ENCODE results near the gene PLK3. TPM values are rescaled to one million over a fixed set of nuclear protein-coding genes. Genes with fewer than 3 reads are reported as not detected.
A peak's percentile ranks its signal among the peaks of the same experiment; 100 is the strongest.
"Not testable (repeated sequence)": the region's sequence is repeated elsewhere in the genome, so short reads cannot be mapped to it uniquely, and the experiment has no call there.

The PLK3 gene
- total and polyA plus RNA-seq, 12 donors, result 4.4 to 51.8 (median 17.1) TPM

GRCh38 chr1:44835738-44836675 is 35.8 kb downstream of the PLK3 start:
- peaks cover 0 to 12% of the 10 kb centered on the region in 2 donors for H3K4me1 ChIP-seq (replicated peaks in 1 of 2)
- H3K27ac ChIP-seq, result no peak overlapping the region
- no peak overlapping the region for H3K4me3 ChIP-seq
- TF ChIP-seq POLR2A (IDR thresholded peaks at IDR 0.05) (no peak), CTCF (IDR thresholded peaks at IDR 0.05) (peak; percentile 70 to 88 (median 83))
- WGBS, 4 donors, result 65 to 68% (median 66%) methylated on average over 23 of the region's 23 CpGs
- intact Hi-C loops (cut with DNase I), result loop anchor here in 1 of 2 donors (5.0 kb wide), 1 partner anchor 171 kb away; no protein-coding TSS in a partner anchor
- H3K27me3 ChIP-seq, result no peaks in the 10 kb centered on the region
- DNase-seq, result peak; percentile 88 to 95 (median 91)
- no peaks in the 10 kb centered on the region for H3K36me3 ChIP-seq (replicated peaks in 1 of 2)
- H3K9me3 ChIP-seq (replicated peaks in 1 of 3), result no peaks in the 10 kb centered on the region

- not testable (repeated sequence) for H3K36me3 ChIP-seq (replicated peaks in 1 of 2); H3K9me3 ChIP-seq (replicated peaks in 1 of 3); H3K27me3 ChIP-seq; DNase-seq; H3K4me3 ChIP-seq; H3K27ac ChIP-seq
- 92 to 97% (median 94%) methylated on average over 11 of the region's 11 CpGs for whole genome bisulfite sequencing, 4 donors
- intact Hi-C loops (cut with DNase I), result loop anchor here in 1 of 2 donors (5.0 kb wide), 1 partner anchor 169 kb away; no protein-coding TSS in a partner anchor
- H3K4me1 ChIP-seq (replicated peaks in 1 of 2), result peaks cover 5 to 22% of the 10 kb centered on the region in 2 donors
Measured at GRCh38 chr1:44838294-44838693, 38.1 kb downstream of the PLK3 start.

GRCh38 chr1:44839576-44839975 is 39.4 kb downstream of the PLK3 start:
- Histone ChIP-seq H3K27me3 (no peaks in the 10 kb centered on the region), H3K4me1 (replicated peaks in 1 of 2) (peaks cover 5 to 22% of the 10 kb centered on the region in 2 donors), H3K4me3 (no peak overlapping the region), H3K27ac (no peak overlapping the region), H3K9me3 (replicated peaks in 1 of 3) (no peaks in the 10 kb centered on the region), H3K36me3 (replicated peaks in 1 of 2) (no peaks in the 10 kb centered on the region)
- WGBS, 4 donors, result 65 to 71% (median 67%) methylated on average over 4 of the region's 4 CpGs
- intact Hi-C loops (cut with DNase I), result loop anchor here in 1 of 2 donors (5.0 kb wide), 1 partner anchor 168 kb away; no protein-coding TSS in a partner anchor
- no peak for TF ChIP-seq POLR2A (IDR thresholded peaks at IDR 0.05)
- no peak for TF ChIP-seq CTCF (IDR thresholded peaks at IDR 0.05)
- no peak for DNase-seq

- Histone ChIP-seq H3K27me3 (no peaks in the 10 kb centered on the region), H3K4me1 (replicated peaks in 1 of 2) (peaks cover 5 to 13% of the 10 kb centered on the region in 2 donors), H3K27ac (peak overlapping the region in 2 of 5 donors; percentile 28 to 45), H3K9me3 (replicated peaks in 1 of 3) (no peaks in the 10 kb centered on the region), H3K36me3 (replicated peaks in 1 of 2) (no peaks in the 10 kb centered on the region), H3K4me3 (peak overlapping the region in 2 of 4 donors; percentile 50 to 71)
- intact Hi-C loops (cut with DNase I), result loop anchor here in 1 of 2 donors (5.0 kb wide), 1 partner anchor 160 kb away; no protein-coding TSS in a partner anchor
- 50 to 69% (median 53%) methylated on average over 10 to 16 of the region's 16 CpGs for WGBS, 4 donors
- TF ChIP-seq CTCF (IDR thresholded peaks at IDR 0.05) (no peak), POLR2A (IDR thresholded peaks at IDR 0.05) (no peak)
- DNase-seq, result no peak
Measured at GRCh38 chr1:44842486-44842861, 42.3 kb downstream of the PLK3 start.

Measured in adrenal gland (tissue), 12 donors.